NCI-H1436 (cell line): ENCODE data around the gene SRMS.
A peak's percentile ranks its signal among the peaks of the same experiment; 100 is the strongest.
"Not testable (repeated sequence)": the region's sequence is repeated elsewhere in the genome, so short reads cannot be mapped to it uniquely, and the experiment has no call there.

Experiments
- DNase-seq: peaks from one replicate; lab custom pipeline; 2025; lab: John Stamatoyannopoulos, UW

The SRMS gene

GRCh38 chr20:63565021-63565698 lies 17.6 kb upstream of the SRMS start:
- DNase-seq = no peak

GRCh38 chr20:63564036-63564810 lies 16.7 kb upstream of the SRMS start:
- no peak for DNase-seq

GRCh38 chr20:63563225-63563935 lies 15.8 kb upstream of the SRMS start:
- no peak for DNase-seq

- peak; percentile 37 for DNase-seq
Measured at GRCh38 chr20:63562461-63563224, 15.1 kb upstream of the SRMS start.

- no peak for DNase-seq
Measured at GRCh38 chr20:63561624-63562396, 14.3 kb upstream of the SRMS start.

GRCh38 chr20:63560856-63561609 lies 13.5 kb upstream of the SRMS start:
- DNase-seq = no peak

- no peak for DNase-seq
Measured at GRCh38 chr20:63560333-63560805, 12.8 kb upstream of the SRMS start.

- not testable (repeated sequence) for DNase-seq
Measured at GRCh38 chr20:63559485-63560332, 12.2 kb upstream of the SRMS start.

- no peak for DNase-seq
Measured at GRCh38 chr20:63558804-63559484, 11.4 kb upstream of the SRMS start.

GRCh38 chr20:63557481-63557891 lies 9.9 kb upstream of the SRMS start:
- DNase-seq = no peak

GRCh38 chr20:63556873-63557478 lies 9.4 kb upstream of the SRMS start:
- no peak for DNase-seq

- no peak for DNase-seq
Measured at GRCh38 chr20:63555661-63556381, 8.3 kb upstream of the SRMS start.

- no peak for DNase-seq
Measured at GRCh38 chr20:63554361-63555278, 7.1 kb upstream of the SRMS start.

- peak; percentile 55 for DNase-seq
Measured at GRCh38 chr20:63553933-63554290, 6.4 kb upstream of the SRMS start, which contains the start of gene FNDC11. TSS of gene FNDC11 (plus strand) at chr20:63554159. CDS start at chr20:63555664, 1,505 bp downstream.

- DNase-seq = peak; percentile 83
Measured at GRCh38 chr20:63553251-63553932, 5.8 kb upstream of the SRMS start.
